Stomach (tissue), 9 donors: ENCODE measurements around the gene LMCD1. TPM values are rescaled to one million over a fixed set of nuclear protein-coding genes. Genes with fewer than 3 reads are reported as not detected.
A peak's percentile ranks its signal among the peaks of the same experiment; 100 is the strongest.

Source experiments
- DNase-seq, 2 donors: peaks; one replicate each; pipeline versions ENCODE4 v3.0.0 to v3.0.0-alpha.2; 2013 to 2019
- H3K27ac ChIP-seq, 5 donors: fragments of 200-600 bp in 4 of 5; sonication (generic) in 4 of 5; one replicate each; pipeline ENCODE4 v1.5.1; 2013 to 2019; ENCODE audit warnings: mild to moderate bottlenecking in 1 of 5, moderate library complexity in 1 of 5
- H3K27me3 ChIP-seq, 3 donors: fragments of 200-600 bp; sonication (generic); one replicate each; pipeline ENCODE4 v1.5.1; 2017 to 2019; ENCODE audit warnings: mixed run types in 1 of 3
- H3K36me3 ChIP-seq, 4 donors: fragments of 200-600 bp; sonication (generic); 1 replicate in 3 of 4; 2 replicates in 1 of 4; pipeline ENCODE4 v1.5.1; 2016 to 2019
- H3K4me1 ChIP-seq, 4 donors: fragments of 200-600 bp; sonication (generic); one replicate each; pipeline ENCODE4 v1.5.1; 2016 to 2019
- H3K4me3 ChIP-seq, 4 donors: fragments of 200-600 bp; sonication (generic) in 3 of 4; one replicate each; pipeline ENCODE4 v1.5.1; 2016 to 2019; ENCODE audit warnings: mild to moderate bottlenecking in 1 of 4
- H3K9me3 ChIP-seq, 4 donors: fragments of 200-600 bp; sonication (generic); one replicate each; pipeline ENCODE4 v1.5.1; 2016 to 2019
- EP300 ChIP-seq: sonication (generic); formaldehyde crosslinking; IDR thresholded peaks from one replicate; pipeline ENCODE4 v1.6.1; 2017; ENCODE audit warnings: antibody characterized with exemption
- POLR2A ChIP-seq, 4 donors: fragments of 450-650 bp; IDR thresholded peaks; one replicate each; pipeline ENCODE4 v1.6.1; 2016; ENCODE audit warnings: antibody characterized with exemption in 4 of 4, control low read depth in 2 of 4, mild to moderate bottlenecking in 1 of 4, moderate library complexity in 1 of 4
- POLR2AphosphoS5 ChIP-seq, 3 donors: sonication (generic); formaldehyde crosslinking; IDR thresholded peaks; one replicate each; pipeline ENCODE4 v1.6.1; 2016; ENCODE audit warnings: antibody characterized with exemption in 3 of 3
- WGBS, 5 donors: extraction: QIAGEN DNeasy Blood & Tissue Kit in 3 of 5; methylation state at CpG; one replicate each; pipeline versions ENCODE4 v1.1.5 to v1.1.7; 2013 to 2018; 5-methylcytosine and 5-hydroxymethylcytosine counted together
- intact Hi-C: fragments of 100-400 bp; cut with DNase I; formaldehyde crosslinking; loops from one replicate; pipeline ENCODE4 v1.15.1; 2023; ENCODE audit warnings: low total_unique reads
- polyA plus RNA-seq, 3 donors: library from polyadenylated mRNA; stranded (reverse); fragments of 200-250 nt; gene quantifications; one replicate each; pipeline ENCODE4 v1.2.3, GENCODE V29; 2013
- total RNA-seq, 5 donors: library from RNA; depleted of rRNA; stranded (reverse); fragments of >200 nt; gene quantifications; one replicate each; pipeline versions ENCODE4 v1.1.0 to v1.2.3, GENCODE V29; 2014 to 2016
- TF ChIP-seq, protein P1 (sequence below), 7 experiments: fragments of 450-650 bp in 4 of 7; fragments of 200-600 bp in 3 of 7; sonication (generic) in 3 of 7; IDR thresholded peaks; one replicate each; pipeline ENCODE4 v1.5.1; 2016 to 2019; ENCODE audit warnings: antibody characterized with exemption in 7 of 7, control low read depth in 2 of 7, mild to moderate bottlenecking in 1 of 7
- donor health status: healthy with polysubstance abuse.
- donor health status: Bipolar disorder and iron deficiency.
- donor health status: healthy.

LMCD1 gene
- total and polyA plus RNA-seq, 8 donors, result 0.58 to 60.2 (median 23.7) TPM

- Histone ChIP-seq H3K4me3 (no peak overlapping the region), H3K27me3 (no peaks in the 10 kb centered on the region), H3K36me3 (peaks cover 0 to 5% (median 0%) of the 10 kb centered on the region in 4 donors), H3K9me3 (no peaks in the 10 kb centered on the region), H3K27ac (peak overlapping the region in 2 of 5 donors; percentile 40 to 42), H3K4me1 (peaks cover 0 to 33% (median 7%) of the 10 kb centered on the region in 4 donors)
- TF ChIP-seq, protein P1, sequence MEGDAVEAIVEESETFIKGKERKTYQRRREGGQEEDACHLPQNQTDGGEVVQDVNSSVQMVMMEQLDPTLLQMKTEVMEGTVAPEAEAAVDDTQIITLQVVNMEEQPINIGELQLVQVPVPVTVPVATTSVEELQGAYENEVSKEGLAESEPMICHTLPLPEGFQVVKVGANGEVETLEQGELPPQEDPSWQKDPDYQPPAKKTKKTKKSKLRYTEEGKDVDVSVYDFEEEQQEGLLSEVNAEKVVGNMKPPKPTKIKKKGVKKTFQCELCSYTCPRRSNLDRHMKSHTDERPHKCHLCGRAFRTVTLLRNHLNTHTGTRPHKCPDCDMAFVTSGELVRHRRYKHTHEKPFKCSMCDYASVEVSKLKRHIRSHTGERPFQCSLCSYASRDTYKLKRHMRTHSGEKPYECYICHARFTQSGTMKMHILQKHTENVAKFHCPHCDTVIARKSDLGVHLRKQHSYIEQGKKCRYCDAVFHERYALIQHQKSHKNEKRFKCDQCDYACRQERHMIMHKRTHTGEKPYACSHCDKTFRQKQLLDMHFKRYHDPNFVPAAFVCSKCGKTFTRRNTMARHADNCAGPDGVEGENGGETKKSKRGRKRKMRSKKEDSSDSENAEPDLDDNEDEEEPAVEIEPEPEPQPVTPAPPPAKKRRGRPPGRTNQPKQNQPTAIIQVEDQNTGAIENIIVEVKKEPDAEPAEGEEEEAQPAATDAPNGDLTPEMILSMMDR (IDR thresholded peaks at IDR 0.05), result no peak
- TF ChIP-seq POLR2A (IDR thresholded peaks at IDR 0.05) (no peak), EP300 (no peak), POLR2AphosphoS5 (IDR thresholded peaks at IDR 0.05) (peak in 1 of 3 donors; percentile 18)
- no peak for DNase-seq
- intact Hi-C loops, result no loop called here
- 24 to 54% (median 38%) methylated on average over 2 of the region's 2 CpGs for WGBS, 5 donors
These were observed 18.3 kb downstream of the LMCD1 start for GRCh38 chr3:8519774-8520448.

GRCh38 chr3:8520816-8521403 lies 19.3 kb downstream of the LMCD1 start:
- no peak for DNase-seq
- Histone ChIP-seq H3K27me3 (no peaks in the 10 kb centered on the region), H3K4me3 (no peak overlapping the region), H3K27ac (peak overlapping the region in 3 of 5 donors; percentile 13 to 42 (median 18)), H3K9me3 (no peaks in the 10 kb centered on the region), H3K36me3 (peaks cover 0 to 5% (median 0%) of the 10 kb centered on the region in 4 donors), H3K4me1 (peaks cover 0 to 24% (median 7%) of the 10 kb centered on the region in 4 donors)
- TF ChIP-seq EP300 (no peak), POLR2A (IDR thresholded peaks at IDR 0.05) (no peak)
- TF ChIP-seq, protein P1 (IDR thresholded peaks at IDR 0.05), result no peak
- intact Hi-C loops, result no loop called here
- 82 to 90% (median 85%) methylated on average over 9 of the region's 9 CpGs for WGBS, 5 donors

DNA sequence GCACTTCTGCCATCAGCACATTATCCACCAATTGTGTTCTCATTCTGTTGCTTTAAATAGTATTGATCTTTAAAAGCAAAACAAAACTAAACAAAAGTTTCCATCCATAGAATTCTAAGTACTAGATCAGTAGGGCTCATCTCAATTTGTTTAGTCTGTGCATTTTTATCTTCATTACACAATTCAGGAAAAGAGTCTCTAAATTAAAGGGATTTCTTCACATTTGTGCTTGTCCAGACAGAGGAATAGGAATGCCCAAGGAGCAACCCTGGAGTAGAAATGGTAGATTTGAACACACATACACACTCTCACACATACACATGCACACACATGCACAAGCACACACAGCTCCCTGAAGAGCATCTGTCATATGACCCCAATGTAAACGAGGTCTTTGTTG lies 21.4 kb downstream of the LMCD1 start:
- 37 to 70% (median 57%) methylated on average over 1 of the region's 1 CpG for WGBS, 5 donors
- no peak for TF ChIP-seq POLR2A (IDR thresholded peaks at IDR 0.05)
- no peak for TF ChIP-seq EP300
- TF ChIP-seq, protein P1 (IDR thresholded peaks at IDR 0.05), result no peak
- TF ChIP-seq POLR2AphosphoS5 (IDR thresholded peaks at IDR 0.05), result no peak
- DNase-seq, result no peak
- no peak overlapping the region for H3K4me3 ChIP-seq
- intact Hi-C loops, result no loop called here
- no peaks in the 10 kb centered on the region for H3K9me3 ChIP-seq
- no peak overlapping the region for H3K27ac ChIP-seq
- H3K4me1 ChIP-seq, result peaks cover 0 to 24% (median 7%) of the 10 kb centered on the region in 4 donors
- peaks cover 0 to 5% (median 0%) of the 10 kb centered on the region in 4 donors for H3K36me3 ChIP-seq
- H3K27me3 ChIP-seq, result no peaks in the 10 kb centered on the region

- intact Hi-C loops, result no loop called here
- no peak for DNase-seq
These were observed 22.6 kb downstream of the LMCD1 start for GRCh38 chr3:8524249-8524648.

More at GRCh38 chr3:8524249-8524648, 22.6 kb downstream of the LMCD1 start:
- WGBS, 5 donors, result 50 to 71% (median 68%) methylated on average over 3 of the region's 3 CpGs
- H3K36me3 ChIP-seq, result peaks cover 0 to 5% (median 0%) of the 10 kb centered on the region in 4 donors
- no peaks in the 10 kb centered on the region for H3K9me3 ChIP-seq
- H3K27me3 ChIP-seq, result no peaks in the 10 kb centered on the region
- TF ChIP-seq POLR2A (IDR thresholded peaks at IDR 0.05) (no peak), EP300 (no peak), POLR2AphosphoS5 (IDR thresholded peaks at IDR 0.05) (no peak)
- TF ChIP-seq, protein P1 (IDR thresholded peaks at IDR 0.05), result no peak
- peaks cover 2 to 23% (median 8%) of the 10 kb centered on the region in 4 donors for H3K4me1 ChIP-seq
- H3K4me3 ChIP-seq, result no peak overlapping the region
- peak overlapping the region in 2 of 5 donors; percentile 10 to 15 for H3K27ac ChIP-seq
